ENCODE data around the gene METTL4.

Gene METTL4, protein sequence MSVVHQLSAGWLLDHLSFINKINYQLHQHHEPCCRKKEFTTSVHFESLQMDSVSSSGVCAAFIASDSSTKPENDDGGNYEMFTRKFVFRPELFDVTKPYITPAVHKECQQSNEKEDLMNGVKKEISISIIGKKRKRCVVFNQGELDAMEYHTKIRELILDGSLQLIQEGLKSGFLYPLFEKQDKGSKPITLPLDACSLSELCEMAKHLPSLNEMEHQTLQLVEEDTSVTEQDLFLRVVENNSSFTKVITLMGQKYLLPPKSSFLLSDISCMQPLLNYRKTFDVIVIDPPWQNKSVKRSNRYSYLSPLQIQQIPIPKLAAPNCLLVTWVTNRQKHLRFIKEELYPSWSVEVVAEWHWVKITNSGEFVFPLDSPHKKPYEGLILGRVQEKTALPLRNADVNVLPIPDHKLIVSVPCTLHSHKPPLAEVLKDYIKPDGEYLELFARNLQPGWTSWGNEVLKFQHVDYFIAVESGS

DNA sequence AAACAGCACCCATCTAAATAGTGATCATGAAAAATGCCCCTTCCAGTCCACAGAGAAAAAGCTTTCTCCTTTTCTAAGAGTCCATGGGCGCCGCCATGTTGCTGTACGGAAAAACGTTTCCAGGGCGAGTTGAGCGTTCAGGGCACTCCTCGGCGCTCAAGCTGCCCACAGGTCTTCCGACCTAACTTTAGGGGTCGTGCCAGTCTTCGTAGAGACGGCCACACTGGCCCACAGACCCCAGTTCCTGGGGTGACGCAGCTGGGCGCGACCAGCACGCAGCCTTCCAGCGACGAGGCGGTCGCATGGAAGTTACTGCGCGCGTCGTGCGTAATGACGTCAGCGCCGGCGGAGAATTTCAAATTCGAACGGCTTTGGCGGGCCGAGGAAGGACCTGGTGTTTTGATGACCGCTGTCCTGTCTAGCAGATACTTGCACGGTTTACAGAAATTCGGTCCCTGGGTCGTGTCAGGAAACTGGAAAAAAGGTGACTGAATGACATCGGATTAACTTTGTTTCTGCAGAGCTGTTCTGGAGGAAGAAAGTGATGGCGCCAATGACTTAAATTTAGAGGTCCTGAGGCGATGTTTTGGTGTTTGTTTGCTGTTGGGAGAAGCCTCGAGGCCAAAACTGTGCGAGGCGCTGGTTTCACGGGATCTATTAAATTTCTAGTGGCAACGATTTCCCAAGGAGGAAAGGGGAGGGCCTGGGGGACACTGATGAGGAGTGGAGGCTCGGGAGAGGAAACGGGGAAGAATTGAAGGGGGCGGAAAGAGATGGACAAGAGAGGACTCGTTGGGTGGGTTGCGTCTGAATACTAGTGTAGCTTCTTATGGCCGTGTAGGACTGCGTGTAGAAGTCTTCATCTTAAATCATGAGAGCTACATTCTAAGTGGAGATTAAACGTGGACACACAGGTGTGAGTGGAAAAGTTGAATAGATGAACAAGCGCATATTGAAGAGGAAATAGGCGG, at the start of gene METTL4, which contains the start of gene NDC80:
Gene METTL4, minus strand, starts transcription at position 306 of the 971 bp plus-strand sequence. CDS start 4,289 bp downstream, outside the sequence.
Gene NDC80, plus strand, starts transcription at position 358 of the 971 bp plus-strand sequence. CDS start 1,429 bp downstream, outside the sequence.
- peak; percentile 81 for DNase-seq

DNA sequence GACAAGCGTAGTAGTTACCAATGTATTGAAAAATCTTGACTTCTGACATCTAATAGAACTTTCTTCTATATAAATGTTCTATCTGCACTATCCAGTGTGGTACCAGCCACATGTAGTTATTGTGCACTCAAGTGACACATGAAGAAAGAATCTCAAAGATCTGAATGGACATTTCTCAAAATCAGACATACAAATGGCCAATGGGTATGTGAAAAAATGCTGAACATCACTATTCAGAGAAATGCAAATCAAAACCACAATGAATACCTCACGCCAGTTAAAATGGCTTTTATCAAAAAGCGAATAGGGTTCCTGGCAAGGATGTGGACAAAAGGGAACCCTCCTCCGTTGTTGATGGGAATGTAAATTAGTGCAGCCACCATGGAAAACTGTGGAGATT, 46.7 kb upstream of the METTL4 start:
- no peak for DNase-seq

DNA sequence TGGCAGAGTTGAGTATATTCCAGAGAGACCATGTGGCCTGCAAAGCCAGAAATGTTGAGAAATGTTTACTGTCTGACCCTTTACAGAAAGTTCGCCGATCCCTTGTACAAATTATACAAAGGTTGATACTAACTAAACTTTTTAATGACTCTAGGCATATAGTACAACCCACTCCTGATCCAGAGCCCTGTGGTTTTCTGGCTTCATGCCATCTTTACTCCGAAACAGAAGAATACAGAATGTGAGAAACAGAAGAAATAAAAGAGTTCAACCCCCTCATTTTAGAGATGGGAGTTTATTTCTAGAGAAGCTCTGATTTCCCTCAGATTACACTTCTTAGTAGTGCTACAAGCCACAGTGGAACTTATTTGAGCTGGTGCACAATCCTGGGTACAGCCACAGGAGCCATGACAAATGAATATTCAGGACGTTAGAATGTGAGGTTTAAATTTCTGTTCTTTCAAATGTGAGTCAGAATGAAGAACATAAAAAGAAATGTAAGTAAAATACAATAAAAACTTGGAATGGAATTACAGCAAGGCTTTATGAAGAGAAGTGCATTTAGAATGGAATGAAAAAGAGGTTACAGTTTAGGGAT, 46.2 kb upstream of the METTL4 start:
- no peak for DNase-seq

DNA sequence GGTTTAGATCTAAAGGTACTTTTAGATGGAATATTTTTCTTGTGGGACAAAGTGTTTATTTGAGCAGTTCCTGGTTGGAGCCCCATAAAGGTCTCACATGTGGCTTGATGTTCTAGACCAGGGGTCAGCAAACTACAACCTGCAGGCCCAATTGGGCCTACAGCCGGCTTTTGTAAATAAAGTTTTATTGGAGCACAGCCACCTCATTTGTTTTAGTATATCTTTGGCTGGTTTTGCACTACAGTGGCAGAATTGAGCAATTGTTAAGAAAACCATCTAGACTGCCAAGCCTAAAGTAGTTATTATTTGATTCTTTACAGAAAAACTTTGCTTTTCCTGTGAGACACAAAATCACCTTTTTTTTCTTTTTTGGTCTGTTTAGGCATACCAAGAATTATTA, 41.7 kb upstream of the METTL4 start:
- no peak for DNase-seq

DNA sequence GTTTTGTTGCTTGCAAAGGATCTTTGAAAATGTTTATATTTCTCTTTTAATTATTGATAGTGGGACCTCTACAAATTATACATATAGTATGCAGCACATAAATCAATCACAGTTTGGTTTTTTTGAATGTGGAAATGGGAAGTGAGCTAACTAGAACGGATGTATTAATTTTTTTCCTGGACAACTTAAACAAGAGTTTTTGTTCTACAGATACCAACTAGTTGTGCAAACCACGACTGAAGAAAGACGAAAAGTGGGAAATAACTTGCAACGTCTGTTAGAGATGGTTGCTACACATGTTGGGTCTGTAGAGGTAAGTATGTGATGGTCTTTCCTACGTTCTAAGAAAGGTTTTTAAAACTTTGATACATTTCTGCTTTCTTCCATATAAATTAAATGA, 39.2 kb upstream of the METTL4 start:
- no peak for DNase-seq

DNA sequence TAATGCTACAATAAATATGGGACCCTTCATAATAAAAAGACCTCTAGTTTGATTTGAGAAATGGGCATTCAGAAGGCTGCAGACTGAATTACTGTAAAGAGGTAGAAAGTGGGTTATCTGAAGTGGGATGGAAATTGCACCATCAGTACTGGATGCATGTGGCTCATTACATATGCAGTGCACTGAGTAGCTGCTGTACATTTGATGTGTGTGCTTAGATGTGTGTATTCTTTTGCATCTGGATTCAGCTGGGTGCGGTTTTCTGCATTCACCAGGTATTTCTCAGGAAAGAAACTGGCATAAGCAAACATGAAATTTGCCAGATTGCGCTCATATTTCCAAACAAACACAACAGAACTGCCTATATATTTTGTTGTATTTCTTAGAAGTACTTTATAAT, 38.3 kb upstream of the METTL4 start:
- DNase-seq = no peak

DNA sequence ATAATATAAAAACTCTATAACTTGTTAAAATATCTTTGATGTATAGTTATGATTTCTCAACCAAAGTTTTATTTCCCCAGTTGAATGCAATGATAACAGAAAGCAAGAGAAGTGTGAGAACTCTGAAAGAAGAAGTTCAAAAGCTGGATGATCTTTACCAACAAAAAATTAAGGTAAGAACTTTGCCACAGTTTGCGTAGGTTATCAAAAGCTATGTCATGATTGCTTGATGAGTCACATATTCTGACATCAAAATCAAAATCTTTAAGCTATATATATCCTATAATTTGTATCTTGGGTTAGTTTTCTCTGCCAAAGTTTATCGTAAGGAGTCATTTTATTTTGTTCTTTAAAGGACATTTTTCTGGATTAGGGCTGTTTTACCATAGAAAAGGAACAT, 35.0 kb upstream of the METTL4 start:
- DNase-seq = no peak

DNA sequence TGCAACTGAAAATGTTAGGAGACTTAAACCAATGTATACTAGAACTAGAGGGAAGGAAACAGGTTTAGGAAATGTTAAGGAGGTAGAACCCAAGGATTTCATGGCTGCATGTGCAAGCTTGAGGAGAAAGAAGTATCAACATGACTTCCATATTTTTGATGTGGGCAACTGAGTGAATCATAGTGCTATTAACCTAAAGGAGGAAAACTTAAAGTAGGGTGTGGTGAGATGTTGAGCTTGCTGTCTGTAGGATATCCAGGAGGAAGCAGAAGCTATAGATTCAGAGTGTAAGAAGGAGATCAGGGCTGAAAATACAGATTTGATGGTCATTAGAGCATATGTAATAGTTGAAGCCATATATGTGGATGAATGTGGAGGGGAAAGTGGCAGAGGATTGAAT, 31.5 kb upstream of the METTL4 start:
- no peak for DNase-seq

DNA sequence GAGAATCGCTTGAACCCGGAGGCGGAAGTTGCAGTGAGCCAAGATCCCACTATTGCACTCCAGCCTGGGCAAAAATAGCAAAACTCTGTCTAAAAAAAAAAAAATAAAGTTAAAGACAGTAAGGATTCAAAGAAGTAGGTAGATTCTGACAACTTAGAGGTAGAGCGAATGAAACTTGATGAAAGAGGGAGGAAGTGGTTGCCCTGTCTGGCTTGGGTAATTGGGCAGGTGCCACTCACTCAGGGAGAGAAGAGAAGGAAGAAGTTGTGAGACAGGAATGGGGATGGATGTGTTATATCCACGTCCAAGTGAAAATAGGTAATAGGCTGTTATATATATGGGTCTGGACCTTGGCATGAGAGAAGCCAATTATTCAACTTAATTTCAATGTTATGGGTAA, 26.3 kb upstream of the METTL4 start:
- no peak for DNase-seq

DNA sequence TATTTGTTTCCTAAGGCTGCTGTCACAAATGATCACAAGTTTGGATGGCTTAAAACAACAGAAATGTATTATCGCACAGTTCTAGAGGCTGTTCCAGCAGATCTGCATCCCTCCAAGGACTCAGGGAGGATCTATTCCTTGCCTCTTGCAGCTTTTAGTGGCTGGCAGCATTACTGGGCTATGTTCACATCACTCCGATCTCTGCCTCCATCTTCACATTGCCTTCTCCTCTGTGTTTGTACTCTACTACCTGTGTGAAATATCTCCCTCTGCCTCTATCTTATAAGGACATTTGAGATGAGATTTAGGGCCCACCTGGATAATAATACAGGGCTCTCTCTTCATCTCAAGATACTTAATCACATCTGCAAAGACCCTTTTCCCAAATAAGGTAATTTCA, 19.0 kb upstream of the METTL4 start:
- no peak for DNase-seq

DNA sequence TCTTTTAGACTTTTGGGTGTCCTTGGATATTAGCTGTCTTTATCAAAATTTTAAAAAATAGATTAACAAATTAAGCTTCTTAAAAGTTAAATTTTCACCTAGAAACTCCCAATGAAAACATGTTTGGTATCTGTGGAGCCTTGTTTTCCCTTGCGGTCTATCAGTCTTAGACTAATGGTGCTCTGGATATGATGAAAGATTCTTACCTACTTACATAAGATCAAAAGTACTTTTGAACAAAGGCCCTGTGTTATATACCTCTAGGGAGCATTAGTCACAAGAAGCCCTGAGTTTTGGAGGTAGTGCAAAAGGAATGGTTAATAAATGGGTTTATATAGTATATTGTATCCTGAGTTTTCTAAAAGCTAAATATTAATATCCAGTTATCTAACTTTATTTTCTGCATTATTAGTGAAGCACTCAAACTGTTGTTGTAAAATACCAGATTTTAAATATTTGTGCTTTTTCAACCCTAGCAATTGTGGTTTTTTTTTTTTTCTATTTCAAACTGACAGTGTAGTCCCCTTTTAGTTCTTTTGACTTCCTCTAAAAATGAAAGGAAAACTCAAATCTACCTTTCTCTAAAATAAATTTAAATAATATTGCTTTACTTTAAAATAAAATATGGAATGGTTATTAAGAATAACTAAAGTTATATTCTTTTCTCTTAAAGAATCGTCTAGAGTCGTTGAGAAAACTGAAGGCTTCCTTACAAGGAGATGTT, 18.2 kb upstream of the METTL4 start:
- DNase-seq = no peak

DNA sequence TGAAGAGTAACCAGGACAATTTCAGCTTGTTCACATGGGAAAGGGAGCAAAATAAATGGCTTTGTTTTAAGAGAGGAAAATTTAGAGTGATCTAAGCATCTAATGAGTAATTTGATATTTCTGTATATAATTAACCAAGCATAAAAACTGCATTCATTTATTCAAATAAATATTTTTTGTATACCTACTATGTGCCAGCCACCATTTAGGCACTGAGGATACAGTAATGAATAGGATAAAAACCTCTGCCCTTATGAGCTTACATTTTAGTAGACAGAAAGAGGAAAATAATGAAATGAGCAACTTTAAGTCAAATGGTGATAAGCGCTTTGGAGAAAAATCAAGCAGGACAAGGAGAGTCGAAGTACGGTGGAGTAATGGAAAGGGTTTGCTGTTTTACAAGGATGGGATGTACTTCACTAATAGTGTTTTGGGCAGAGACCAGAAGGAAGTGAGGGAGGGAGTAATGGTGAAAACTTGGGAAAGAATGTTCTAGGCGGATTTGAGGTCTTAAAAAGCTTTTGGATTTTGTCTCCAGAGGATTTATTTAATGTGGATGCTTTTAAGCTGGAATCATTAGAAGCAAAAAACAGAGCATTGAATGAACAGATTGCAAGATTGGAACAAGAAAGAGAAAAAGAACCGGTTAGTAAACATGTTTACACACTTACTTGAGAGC, 17.5 kb upstream of the METTL4 start:
- no peak for DNase-seq

DNA sequence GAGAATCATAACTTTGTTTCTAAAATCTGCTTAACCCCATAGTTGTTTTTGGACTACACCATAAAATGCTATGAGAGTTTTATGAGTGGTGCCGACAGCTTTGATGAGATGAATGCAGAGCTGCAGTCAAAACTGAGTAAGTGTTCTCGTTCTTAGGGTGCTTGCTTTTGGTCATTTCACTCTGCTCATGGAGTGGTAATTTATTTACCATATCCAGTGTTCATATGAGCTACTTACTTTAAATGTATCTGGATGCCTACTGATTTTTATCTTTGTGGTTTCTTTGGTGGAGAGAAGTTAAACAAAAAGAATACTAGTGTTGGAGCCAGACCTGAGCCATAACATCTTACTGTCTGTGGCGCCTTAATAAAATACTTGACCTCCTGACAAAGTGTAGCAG, 16.5 kb upstream of the METTL4 start:
- no peak for DNase-seq

DNA sequence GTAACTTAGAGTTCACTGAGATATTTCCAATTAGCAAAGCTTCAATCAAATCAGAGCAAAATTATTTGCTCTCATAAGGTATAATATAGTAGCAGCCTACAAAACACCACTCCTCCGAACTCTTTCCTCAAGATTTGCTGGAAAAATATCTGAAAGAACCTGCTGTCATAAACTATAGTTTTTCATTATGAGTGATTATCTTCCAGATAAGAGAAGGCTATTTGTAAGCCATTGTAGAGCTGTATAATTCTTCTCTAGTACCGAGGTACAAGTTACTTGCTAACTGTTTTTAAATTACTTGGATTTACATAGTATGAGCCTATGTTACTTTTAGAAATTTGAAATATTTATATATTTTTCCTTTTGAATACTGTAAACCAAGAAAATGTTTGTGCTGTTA, 2.1 kb upstream of the METTL4 start:
- no peak for DNase-seq

DNA sequence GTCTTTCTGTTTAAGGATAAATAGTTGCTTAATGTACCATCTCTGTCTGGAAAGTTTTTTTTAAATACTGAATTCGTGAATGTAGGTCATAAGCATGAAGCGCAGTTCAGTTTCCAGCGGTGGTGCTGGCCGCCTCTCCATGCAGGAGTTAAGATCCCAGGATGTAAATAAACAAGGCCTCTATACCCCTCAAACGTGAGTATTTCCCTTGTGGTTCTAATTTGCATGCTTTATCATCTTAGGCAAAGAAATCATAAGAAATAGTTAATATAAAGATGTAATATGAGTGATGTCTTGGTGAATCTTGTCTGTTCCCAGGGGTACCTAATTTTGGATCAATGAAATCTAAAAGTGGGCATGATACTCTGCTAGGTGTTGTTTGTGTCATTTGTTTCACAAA, 1.6 kb upstream of the METTL4 start:
- DNase-seq = no peak

DNA sequence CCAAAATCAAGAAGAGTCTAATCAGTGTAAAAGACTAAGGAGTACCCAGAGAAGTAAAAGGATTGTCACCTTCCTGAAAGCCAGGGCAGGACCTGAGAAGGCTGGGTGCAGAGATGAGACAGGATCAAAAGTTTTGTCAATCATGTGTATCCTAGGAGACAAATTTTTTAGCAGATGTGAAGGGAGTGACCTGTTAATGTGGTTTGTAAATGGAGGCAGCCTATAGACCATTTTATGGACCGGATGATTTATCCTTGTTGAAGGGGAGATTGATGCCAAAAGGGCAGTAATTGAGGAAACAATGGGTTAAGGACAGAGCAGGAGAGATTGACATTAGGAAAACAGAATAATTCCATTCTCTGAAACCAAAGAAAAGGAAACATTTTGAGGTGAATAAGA, 865 bp upstream of the METTL4 start:
- DNase-seq = no peak

DNA sequence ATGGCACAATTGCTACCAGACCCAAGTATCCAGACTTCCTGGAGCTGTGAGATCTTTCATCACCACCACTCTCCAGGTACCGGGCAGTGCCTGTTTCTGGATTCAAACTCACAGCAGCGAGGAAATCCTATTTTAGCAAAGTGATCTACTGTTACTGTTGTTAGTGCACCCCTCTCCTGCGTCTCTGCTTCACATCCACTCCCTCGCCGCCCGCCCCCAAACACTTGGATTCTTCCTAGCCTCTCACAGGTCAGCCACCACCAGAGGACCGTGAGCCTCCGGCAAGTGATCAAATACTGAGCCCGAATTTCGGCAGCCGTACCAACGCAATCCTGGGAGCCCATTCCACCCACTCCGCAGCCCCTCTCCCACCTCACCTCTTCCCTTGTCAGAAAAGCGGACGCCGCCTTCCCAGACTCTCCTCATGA, 519 bp downstream of the METTL4 start:
- peak; percentile 57 for DNase-seq

DNA sequence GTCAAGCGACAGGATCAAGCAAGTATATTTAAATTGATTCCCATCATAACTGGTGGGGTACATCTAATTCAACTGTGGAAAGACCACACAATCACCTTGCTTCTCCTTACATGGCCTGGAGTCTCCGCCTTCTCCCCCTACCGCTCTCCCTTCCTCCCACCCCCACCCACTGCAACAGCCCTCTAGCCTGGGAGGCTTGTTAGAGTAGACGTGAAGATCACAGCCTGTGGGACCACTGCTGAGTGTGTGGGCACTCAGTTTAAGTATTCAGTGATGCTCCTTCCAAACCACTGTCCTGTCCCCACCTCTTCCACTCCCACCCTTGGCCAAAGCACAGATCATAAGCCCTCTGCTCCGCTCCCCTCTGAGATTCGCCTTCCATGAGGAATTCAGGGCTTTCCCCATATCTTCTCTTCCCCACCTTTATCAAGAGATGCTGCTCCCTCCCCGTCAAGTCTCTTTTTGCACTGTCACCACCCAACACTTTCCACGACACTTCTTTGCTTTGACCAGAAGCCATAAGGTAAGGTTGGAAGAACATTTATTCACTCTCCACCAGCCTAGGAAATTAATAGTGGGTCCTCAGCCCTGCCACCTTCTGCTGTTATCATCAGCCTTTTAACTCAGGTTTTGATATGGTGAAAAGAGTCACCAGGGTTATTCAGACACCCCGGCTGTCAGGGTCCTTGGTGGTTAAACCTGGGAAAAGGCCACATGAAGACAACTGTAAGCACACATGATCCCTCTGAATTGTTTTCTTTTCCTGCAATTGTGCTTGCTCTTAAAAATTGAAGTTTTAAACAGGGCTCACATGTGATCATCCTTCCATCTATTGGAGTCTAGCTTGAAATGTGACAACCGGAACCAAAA, 1.7 kb downstream of the METTL4 start:
- DNase-seq = no peak

DNA sequence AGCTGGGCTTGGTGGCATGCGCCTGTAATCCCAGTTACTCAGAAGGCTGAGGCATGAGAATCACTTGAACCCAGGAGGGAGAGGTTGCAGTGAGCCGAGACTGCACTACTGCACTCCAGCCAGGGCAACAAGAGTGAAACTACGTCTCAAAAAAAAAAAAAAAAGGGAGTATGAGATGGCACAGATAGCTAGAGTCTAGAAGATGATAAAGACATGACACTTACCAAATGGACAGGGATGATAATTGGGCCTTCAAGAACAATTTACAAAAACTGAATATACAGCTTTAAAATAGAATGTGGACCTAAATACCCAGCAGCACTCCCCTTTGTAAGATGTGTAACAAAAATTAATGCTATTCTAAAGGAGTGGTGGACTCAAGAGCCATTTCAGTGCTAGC, 2.7 kb downstream of the METTL4 start:
- no peak for DNase-seq

DNA sequence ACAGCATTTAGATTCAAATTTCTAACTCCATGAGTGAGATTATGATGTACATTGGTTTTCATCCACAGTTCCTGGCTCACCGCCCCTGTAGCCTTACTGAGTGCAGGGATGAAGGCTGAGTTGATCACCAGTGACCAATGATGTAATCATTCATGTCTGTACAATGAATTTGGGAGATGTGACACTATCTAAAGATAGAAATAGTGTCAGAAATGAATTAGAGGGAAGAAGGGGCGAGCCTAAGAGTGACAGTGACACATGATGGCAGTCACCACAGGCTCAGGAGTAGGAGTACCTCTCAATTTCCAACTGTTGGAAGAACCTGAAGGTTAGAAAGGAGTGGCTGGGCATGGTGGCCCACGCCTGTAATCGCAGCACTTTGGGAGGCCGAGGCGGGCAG, 3.2 kb downstream of the METTL4 start:
- no peak for DNase-seq

DNA sequence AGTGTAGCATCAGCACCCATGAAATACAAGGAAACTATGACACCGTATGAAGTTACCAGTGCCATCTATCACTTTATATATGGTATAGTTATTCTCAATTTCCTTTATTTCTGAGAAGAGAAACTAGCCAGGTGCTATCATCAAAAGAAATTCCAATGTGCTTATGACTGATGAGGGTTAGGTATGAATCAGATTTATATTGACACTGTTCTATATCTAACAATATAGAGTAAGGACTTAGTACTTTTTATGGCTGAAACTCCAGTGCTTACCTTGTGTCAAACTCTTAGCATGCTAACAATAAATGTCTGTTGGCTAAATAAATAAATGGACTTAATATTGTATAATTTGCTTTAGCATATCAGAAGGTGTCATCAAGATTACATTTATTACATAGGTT, 6.9 kb downstream of the METTL4 start:
- DNase-seq = no peak
